ENCODE results near the gene TPRG1.

Gene TPRG1

DNA sequence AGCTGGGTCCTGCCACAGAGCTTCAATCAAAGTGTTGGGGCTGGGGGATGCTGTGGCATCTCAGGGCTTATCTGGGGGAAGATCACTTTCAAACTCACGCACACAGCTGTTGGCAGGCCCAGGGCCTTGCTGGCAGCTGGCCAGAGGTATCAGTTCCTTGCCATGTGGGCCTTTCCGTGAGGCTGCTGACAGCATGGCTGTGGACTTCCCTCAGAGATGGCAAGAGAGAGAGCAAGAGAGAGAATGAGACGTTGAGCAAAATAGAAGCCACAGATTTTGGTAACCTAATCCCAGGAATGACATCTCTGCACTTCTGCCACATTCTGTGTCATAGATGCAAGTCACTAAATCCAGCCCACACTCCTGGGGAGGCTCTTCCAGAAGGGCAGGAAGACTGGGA lies 91.0 kb downstream of the TPRG1 start:
- TF ChIP-seq, protein P1, sequence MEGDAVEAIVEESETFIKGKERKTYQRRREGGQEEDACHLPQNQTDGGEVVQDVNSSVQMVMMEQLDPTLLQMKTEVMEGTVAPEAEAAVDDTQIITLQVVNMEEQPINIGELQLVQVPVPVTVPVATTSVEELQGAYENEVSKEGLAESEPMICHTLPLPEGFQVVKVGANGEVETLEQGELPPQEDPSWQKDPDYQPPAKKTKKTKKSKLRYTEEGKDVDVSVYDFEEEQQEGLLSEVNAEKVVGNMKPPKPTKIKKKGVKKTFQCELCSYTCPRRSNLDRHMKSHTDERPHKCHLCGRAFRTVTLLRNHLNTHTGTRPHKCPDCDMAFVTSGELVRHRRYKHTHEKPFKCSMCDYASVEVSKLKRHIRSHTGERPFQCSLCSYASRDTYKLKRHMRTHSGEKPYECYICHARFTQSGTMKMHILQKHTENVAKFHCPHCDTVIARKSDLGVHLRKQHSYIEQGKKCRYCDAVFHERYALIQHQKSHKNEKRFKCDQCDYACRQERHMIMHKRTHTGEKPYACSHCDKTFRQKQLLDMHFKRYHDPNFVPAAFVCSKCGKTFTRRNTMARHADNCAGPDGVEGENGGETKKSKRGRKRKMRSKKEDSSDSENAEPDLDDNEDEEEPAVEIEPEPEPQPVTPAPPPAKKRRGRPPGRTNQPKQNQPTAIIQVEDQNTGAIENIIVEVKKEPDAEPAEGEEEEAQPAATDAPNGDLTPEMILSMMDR (IDR thresholded peaks at IDR 0.05; ENCODE audit: control extremely low read depth, extremely low read depth, low read depth, missing control alignments): no peak
- ChIA-PET CTCF (interaction anchor here (0.9 to 2.0 kb wide), 5 partner anchors 10 to 698 kb away, joined by 3 to 6 read pairs (median 5); no protein-coding TSS in a partner anchor), POLR2A (no interaction called here)
- no peak for DNase-seq (ENCODE audit: extremely low spot score)

DNA sequence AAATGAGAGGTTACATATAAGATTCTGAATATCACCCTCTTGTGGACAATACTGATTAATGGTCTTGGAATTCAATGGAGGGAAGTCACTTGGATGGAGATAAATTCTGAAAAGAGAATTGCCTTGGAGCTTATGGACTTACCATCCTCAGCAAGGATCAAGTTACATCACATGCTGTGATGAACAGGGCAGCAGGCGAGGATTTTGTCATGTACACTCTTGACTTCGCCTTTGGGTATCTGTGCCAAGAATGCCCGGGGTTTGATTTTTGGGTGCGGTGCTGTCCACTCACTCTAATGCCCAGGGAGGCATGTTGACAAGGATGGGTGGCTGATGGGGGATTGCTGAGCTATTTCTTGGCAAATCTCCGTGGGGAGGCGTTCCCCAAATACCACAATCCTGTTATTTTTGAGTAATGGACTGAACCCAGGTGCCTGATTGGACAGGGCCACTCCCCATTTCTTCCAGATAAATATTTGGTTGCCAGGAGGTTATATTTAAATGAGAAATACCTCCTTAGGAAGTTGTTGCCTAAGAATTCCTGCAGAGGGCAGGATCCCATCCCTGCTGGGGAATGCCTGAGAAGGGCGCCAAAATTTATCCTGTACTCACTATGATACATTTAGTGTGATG lies 96.3 kb downstream of the TPRG1 start:
- POLR2A ChIA-PET: no interaction called here
- CTCF ChIA-PET: interaction anchor here (1.2 to 10.3 kb wide), 4 partner anchors 23 to 692 kb away, joined by 3 to 98 read pairs (median 4); no protein-coding TSS in a partner anchor
- DNase-seq (ENCODE audit: extremely low spot score): no peak
- TF ChIP-seq, protein P1 (IDR thresholded peaks at IDR 0.05; ENCODE audit: control extremely low read depth, extremely low read depth, low read depth, missing control alignments): no peak

DNA sequence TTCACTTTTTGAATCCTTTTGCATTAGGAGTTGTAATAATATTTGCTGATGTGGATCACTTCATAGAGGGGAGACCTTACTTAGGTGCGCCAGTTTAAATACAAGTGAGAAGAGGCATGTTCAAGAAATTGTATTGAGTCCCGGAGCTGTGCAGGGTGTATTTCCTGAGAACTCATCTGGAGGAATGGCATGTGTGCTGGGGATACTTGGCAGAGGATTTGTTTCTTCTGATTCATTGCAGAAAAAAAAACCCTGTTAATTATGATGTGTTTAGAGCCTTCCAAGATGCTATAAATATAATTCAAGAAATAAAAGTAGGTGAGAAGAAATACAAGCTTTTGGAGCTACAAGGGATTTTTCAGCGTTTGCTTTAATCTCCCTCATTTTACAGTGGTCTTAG lies 97.6 kb downstream of the TPRG1 start:
- DNase-seq (ENCODE audit: extremely low spot score): no peak
- ChIA-PET POLR2A (no interaction called here), CTCF (interaction anchor here (0.9 to 10.3 kb wide), 6 partner anchors 79 to 691 kb away, joined by 3 to 98 read pairs (median 4); no protein-coding TSS in a partner anchor)
- TF ChIP-seq, protein P1 (IDR thresholded peaks at IDR 0.05; ENCODE audit: control extremely low read depth, extremely low read depth, low read depth, missing control alignments): no peak

DNA sequence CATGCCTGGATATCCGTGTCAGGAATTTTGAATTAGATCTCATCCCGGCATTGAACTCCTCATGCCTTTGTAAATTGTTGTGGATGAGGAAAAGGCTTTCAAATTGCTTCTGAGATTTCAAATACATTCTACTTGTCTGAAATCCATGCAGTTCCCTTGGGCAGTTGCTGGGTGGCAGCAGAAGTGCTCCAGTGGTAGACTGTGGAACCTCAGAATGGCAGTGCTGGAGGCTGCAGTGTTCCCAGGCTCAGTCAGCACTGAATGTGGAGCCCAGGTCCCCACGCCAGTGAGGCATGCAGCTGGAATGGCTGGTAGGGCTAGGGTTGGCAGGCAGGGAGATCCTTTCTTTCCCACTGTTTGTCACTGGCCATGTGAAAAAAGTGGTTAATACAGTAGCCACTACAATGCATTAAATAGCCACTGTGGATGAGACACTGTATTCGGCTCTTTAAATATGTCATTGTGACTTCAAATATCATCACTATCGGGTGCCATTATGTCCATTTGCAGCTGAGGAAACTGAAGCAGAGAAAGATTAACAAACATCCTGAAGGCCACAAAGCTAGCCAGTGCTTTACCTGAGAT lies 98.6 kb downstream of the TPRG1 start:
- ChIA-PET POLR2A (no interaction called here), CTCF (interaction anchor here (0.9 to 10.3 kb wide), 12 partner anchors 11 to 692 kb away, joined by 3 to 98 read pairs (median 4); no protein-coding TSS in a partner anchor)
- peak; percentile 39 for DNase-seq (ENCODE audit: extremely low spot score)
- TF ChIP-seq, protein P1 (IDR thresholded peaks at IDR 0.05; ENCODE audit: control extremely low read depth, extremely low read depth, low read depth, missing control alignments): peak; percentile 65

DNA sequence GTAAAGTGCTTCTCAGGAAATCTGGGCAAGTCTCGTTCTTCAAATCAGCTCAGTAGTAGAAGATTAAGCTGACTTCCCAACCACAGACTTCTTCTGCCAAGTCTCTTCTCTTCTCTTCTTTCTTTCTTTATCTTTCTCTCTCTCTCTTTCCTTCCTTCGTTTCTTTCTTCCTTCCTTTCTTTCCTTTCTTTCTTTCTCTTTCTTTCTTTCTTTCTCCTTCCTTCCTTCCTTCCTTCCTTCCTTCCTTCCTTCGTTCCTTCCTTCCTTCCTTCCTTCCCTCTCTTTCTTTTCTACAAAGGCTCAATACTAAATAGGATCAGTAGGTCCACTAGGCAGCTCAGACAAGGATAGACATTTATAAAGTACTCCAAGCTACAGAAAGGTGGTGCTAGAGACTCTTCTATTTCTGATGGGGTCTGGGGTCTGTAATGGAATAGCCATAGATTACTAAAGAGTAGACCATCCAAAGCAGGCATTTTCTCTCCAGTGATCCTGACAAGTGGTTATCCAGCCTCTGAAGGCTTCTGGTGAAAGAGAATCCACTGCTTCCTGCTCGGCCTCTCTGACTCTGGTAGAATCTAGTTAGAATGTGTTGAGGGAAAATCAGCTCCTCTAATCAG lies 100.8 kb downstream of the TPRG1 start:
- TF ChIP-seq, protein P1 (IDR thresholded peaks at IDR 0.05; ENCODE audit: control extremely low read depth, extremely low read depth, low read depth, missing control alignments): peak; percentile 31
- ChIA-PET CTCF (interaction anchor here (0.6 to 10.3 kb wide), 28 partner anchors 9 to 1533 kb away, joined by 3 to 98 read pairs (median 3); no protein-coding TSS in a partner anchor), POLR2A (no interaction called here)
- no peak for DNase-seq (ENCODE audit: extremely low spot score)

DNA sequence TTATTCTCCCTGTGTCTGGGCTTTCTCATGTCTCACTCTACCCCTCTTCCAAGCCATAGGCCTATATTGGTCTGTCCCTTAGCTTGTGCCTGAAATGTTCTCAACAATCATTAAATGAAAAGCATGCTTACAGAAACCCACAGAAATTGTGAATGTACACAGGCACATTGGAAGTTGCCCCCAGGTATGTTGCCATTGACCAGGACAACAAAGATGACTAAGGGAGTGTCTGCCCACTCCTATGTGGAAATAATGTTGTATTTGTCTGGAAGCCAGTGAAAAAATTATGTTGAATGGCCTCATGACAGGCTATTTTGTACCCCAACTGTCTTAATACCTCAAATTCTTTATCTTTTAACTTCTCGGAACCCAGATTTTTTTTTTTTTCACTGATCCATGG lies 102.0 kb downstream of the TPRG1 start:
- ChIA-PET POLR2A (no interaction called here), CTCF (interaction anchor here (1.0 to 10.3 kb wide), 12 partner anchors 9 to 1534 kb away, joined by 3 to 98 read pairs (median 4); no protein-coding TSS in a partner anchor)
- TF ChIP-seq, protein P1 (IDR thresholded peaks at IDR 0.05; ENCODE audit: control extremely low read depth, extremely low read depth, low read depth, missing control alignments): no peak
- DNase-seq (ENCODE audit: extremely low spot score): no peak
